ENCODE measurements around the gene KDM6A. TPM values are rescaled to one million over a fixed set of nuclear protein-coding genes. Genes with fewer than 3 reads are reported as not detected.
"Not testable (repeated sequence)": the region's sequence is repeated elsewhere in the genome, so short reads cannot be mapped to it uniquely, and the experiment has no call there.

Gene KDM6A
- total and polyA plus RNA-seq, 2 of the 13 experiments (the other 11 are each of a cell fraction or from before 2014, with no cell fraction given), result 16.7 to 18.2 TPM

- H3K79me2 ChIP-seq (ENCODE audit: insufficient read depth, low read length); H3K9ac ChIP-seq (ENCODE audit: insufficient read depth, low read depth, low read length); H2AFZ ChIP-seq (ENCODE audit: low read length); POLR2A ChIA-PET; FAIRE-seq; BruUV-seq (replicated peaks); H3K4me3 ChIP-seq (replicated peaks in 1 of 3; ENCODE audit: insufficient read depth in 1 of 3, low read depth in 2 of 3, low read length in 3 of 3); H3K9me3 ChIP-seq (ENCODE audit: low read length); H3K27ac ChIP-seq (ENCODE audit: extremely low read length, insufficient read depth, low read length); H4K20me1 ChIP-seq (ENCODE audit: insufficient read depth, low read length); in situ Hi-C loops (cut with HindIII; ENCODE audit: extremely low pct_ligation_motif_present, low pct_unique_long_range_greater_than_20kb); CTCF ChIA-PET (ENCODE audit: low intra/inter-chr PET ratio, low total read pairs); DNase-seq (ENCODE audit: low spot score); H3K36me3 ChIP-seq (replicated peaks in 1 of 2; ENCODE audit: control insufficient read depth in 1 of 2, insufficient read depth in 2 of 2, low read length in 2 of 2); H3K27me3 ChIP-seq (ENCODE audit: control insufficient read depth in 1 of 2, insufficient read depth in 2 of 2, low read length in 2 of 2): not testable (repeated sequence)
- ATAC-seq, result peak; percentile 66
- peaks cover 16% of the 10 kb centered on the region for H3K4me1 ChIP-seq (ENCODE audit: insufficient read depth, low read length)
- peak overlapping the region; percentile 39 for H3K4me2 ChIP-seq (ENCODE audit: low read depth, low read length)
- WGBS (ENCODE audit: low lambda C conversion rate), result no CpG with 5 or more reads among the region's 2 CpGs
- intact Hi-C loops (cut with micrococcal nuclease; ENCODE audit: unreplicated experiment), result loop anchor here (2.0 kb wide), 1 partner anchor 18 kb away; no protein-coding TSS in a partner anchor
- TF ChIP-seq RAD21 (CRISPR knock-in tag; IDR thresholded peaks at IDR 0.05) (0 out of 2 replicates have a peak, but pooled peaks have one; percentile 18), ATF4 (CRISPR knock-in tag; IDR thresholded peaks at IDR 0.05) (peak in 1 of 2 experiments; percentile 84; a peak in 2 of 4 replicates), CEBPB (IDR thresholded peaks at IDR 0.05; ENCODE audit: borderline replicate concordance, low read depth, low read length) (0 out of 2 replicates have a peak, but pooled peaks have one; percentile 14), ZNF644 (CRISPR knock-in tag; IDR thresholded peaks at IDR 0.05; ENCODE audit: low read depth) (0 out of 2 replicates have a peak, but pooled peaks have one; percentile 29), STAG1 (CRISPR knock-in tag; IDR thresholded peaks at IDR 0.05) (0 out of 2 replicates have a peak, but pooled peaks have one; percentile 30), CEBPG (CRISPR knock-in tag; IDR thresholded peaks at IDR 0.05) (peak; percentile 59)
Measured at GRCh38 chrX:44823193-44823592, 49.8 kb upstream of the KDM6A start.

GRCh38 chrX:44828008-44828605, 44.9 kb upstream of the KDM6A start:
- no peaks in the 10 kb centered on the region for H4K20me1 ChIP-seq (ENCODE audit: insufficient read depth, low read length)
- H3K4me1 ChIP-seq (ENCODE audit: insufficient read depth, low read length), result peaks cover 18% of the 10 kb centered on the region
- no peak for DNase-seq (ENCODE audit: low spot score)
- WGBS (ENCODE audit: low lambda C conversion rate), result 46% methylated on average over 4 of the region's 4 CpGs
- H3K79me2 ChIP-seq (ENCODE audit: insufficient read depth, low read length), result no peaks in the 10 kb centered on the region
- ChIA-PET POLR2A (no interaction called here), CTCF (ENCODE audit: low intra/inter-chr PET ratio, low total read pairs) (no interaction called here)
- no peak for ATAC-seq
- H3K27ac ChIP-seq (ENCODE audit: extremely low read length, insufficient read depth, low read length), result no peak overlapping the region
- H3K4me3 ChIP-seq (replicated peaks in 1 of 3; ENCODE audit: insufficient read depth in 1 of 3, low read depth in 2 of 3, low read length in 3 of 3), result no peak overlapping the region
- H3K4me2 ChIP-seq (ENCODE audit: low read depth, low read length), result no peak overlapping the region
- in situ Hi-C loops (cut with HindIII; ENCODE audit: extremely low pct_ligation_motif_present, low pct_unique_long_range_greater_than_20kb), result no loop called here
- BruUV-seq (replicated peaks), result no TSS peak
- H3K9ac ChIP-seq (ENCODE audit: insufficient read depth, low read depth, low read length), result no peak overlapping the region
- no peak for FAIRE-seq
- H3K9me3 ChIP-seq (ENCODE audit: low read length), result no peaks in the 10 kb centered on the region
- H2AFZ ChIP-seq (ENCODE audit: low read length), result no peak overlapping the region
- TF ChIP-seq U2AF2 (IDR thresholded peaks at IDR 0.05; ENCODE audit: low read depth, low read length), result no peak
- 0 out of 2 replicates have a peak, but pooled peaks have one; percentile 13 for TF ChIP-seq FOSL2 (CRISPR knock-in tag; IDR thresholded peaks at IDR 0.05)
- no peak for TF ChIP-seq USF2 (IDR thresholded peaks at IDR 0.05; ENCODE audit: low read depth, low read length)
- no peak for TF ChIP-seq USF2 (CRISPR knock-in tag; IDR thresholded peaks at IDR 0.05; ENCODE audit: borderline replicate concordance)
- TF ChIP-seq GTF3A (CRISPR knock-in tag; conservative IDR thresholded peaks at IDR 0.05), result no peak
- H3K36me3 ChIP-seq (replicated peaks in 1 of 2; ENCODE audit: control insufficient read depth in 1 of 2, insufficient read depth in 2 of 2, low read length in 2 of 2), result no peaks in the 10 kb centered on the region
- intact Hi-C loops (cut with micrococcal nuclease; ENCODE audit: unreplicated experiment), result no loop called here
- no peaks in the 10 kb centered on the region for H3K27me3 ChIP-seq (ENCODE audit: control insufficient read depth in 1 of 2, insufficient read depth in 2 of 2, low read length in 2 of 2)
